Measurements from ENCODE around the gene COPZ2.
"Not testable (repeated sequence)": the region's sequence is repeated elsewhere in the genome, so short reads cannot be mapped to it uniquely, and the experiment has no call there.

Gene COPZ2

DNA sequence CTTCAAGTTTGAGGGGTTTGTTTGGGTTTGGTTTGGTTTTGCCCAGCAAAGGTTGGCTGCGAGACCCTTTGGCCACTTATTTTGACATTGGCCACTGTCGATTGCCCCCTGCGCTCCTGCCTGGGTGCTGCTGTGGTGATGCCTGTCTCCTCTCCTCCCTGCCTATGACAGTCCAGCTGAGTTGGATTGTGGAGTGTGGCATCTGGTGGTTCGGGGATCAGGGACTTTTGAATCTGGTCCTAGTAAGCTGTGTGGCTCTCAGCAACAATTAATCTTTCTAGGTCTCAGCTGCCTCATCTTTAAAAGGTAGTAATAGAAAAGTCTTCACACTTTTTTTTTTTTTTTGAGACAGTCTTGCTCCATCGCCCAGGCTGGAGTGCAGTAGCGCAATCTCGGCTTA is 39.6 kb downstream of the COPZ2 start:
- DNase-seq: no peak
- TF ChIP-seq GATA1 (IDR thresholded peaks at IDR 0.05; ENCODE audit: low read depth, low read length) (no peak), POLR2A (IDR thresholded peaks at IDR 0.05; ENCODE audit: low read length) (no peak)

DNA sequence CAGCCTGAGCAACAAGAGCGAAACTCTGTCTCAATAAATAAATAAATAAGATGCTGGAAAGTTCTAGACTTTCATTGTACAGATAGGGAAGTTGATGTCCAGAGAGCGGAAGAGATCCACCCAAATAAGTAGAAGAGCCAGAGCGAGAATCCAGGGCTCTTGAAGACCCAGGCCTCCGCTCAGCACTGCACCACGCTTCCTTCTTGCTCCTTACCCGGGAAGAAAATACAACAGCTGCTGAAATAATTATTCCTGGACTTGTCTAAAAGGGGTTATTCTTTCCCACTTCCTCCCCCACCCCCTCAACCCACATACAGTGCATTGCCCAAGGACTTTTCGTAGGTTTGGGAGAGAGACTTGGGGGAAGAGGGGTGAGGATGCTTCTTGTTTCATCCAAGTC is 40.0 kb downstream of the COPZ2 start:
- no peak for TF ChIP-seq POLR2A (IDR thresholded peaks at IDR 0.05; ENCODE audit: low read length)
- no peak for TF ChIP-seq GATA1 (IDR thresholded peaks at IDR 0.05; ENCODE audit: low read depth, low read length)
- no peak for DNase-seq

DNA sequence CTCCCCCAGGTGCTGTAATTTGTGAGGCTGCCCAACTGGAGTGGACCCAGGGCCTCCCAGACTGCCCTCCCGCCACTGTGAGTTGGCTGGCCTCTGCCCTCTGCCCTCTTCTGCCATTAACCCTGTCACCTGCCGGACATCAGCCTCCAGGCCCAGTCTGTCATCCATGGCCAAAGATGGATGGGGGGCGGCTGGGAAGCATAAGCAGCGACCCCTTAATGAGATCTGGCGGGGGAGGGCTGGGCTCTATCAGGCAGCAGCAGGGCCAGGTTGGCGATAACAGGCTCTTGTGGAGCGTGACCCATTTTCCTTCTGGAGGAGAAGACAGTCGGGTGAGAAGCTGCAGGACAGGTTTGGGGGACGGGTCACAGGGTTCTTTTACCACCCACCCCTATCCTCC is 41.4 kb downstream of the COPZ2 start:
- TF ChIP-seq POLR2A (IDR thresholded peaks at IDR 0.05; ENCODE audit: low read length): no peak
- TF ChIP-seq GATA1 (IDR thresholded peaks at IDR 0.05; ENCODE audit: low read depth, low read length): no peak
- DNase-seq: no peak

GRCh38 chr17:47995241-47995935 is 42.2 kb downstream of the COPZ2 start:
- DNase-seq: no peak
- no peak for TF ChIP-seq POLR2A (IDR thresholded peaks at IDR 0.05; ENCODE audit: low read length)
- TF ChIP-seq GATA1 (IDR thresholded peaks at IDR 0.05; ENCODE audit: low read depth, low read length): no peak

- no peak for DNase-seq
Observed at GRCh38 chr17:47994724-47995123, 42.9 kb downstream of the COPZ2 start.

DNA sequence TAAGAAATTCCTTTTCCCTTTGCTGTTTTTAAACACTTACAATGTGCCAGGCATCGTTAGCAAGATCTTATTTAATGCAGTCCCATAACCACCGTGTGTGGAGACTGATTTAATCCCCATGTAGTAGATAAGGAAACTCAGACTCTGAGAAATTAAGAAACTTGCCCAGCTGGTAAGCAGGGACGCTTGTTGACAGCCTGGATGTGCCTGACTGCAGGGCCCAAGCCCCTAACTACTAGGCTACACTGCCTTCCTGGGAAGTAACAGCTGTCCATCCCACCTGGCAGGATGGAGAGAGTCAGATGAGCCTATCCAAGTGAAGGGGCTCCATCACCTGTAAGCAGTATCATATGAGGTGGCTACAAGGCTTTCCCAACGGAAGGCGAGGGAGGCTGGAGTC is 43.6 kb downstream of the COPZ2 start:
- DNase-seq: no peak
- TF ChIP-seq GATA1 (IDR thresholded peaks at IDR 0.05; ENCODE audit: low read depth, low read length) (no peak), POLR2A (IDR thresholded peaks at IDR 0.05; ENCODE audit: low read length) (no peak)

More at GRCh38 chr17:47994724-47995123, 42.9 kb downstream of the COPZ2 start:
- TF ChIP-seq GATA1 (IDR thresholded peaks at IDR 0.05; ENCODE audit: low read depth, low read length): no peak
- no peak for TF ChIP-seq POLR2A (IDR thresholded peaks at IDR 0.05; ENCODE audit: low read length)

GRCh38 chr17:47993031-47993564 is 44.5 kb downstream of the COPZ2 start:
- TF ChIP-seq GATA1 (IDR thresholded peaks at IDR 0.05; ENCODE audit: low read depth, low read length): no peak
- TF ChIP-seq POLR2A (IDR thresholded peaks at IDR 0.05; ENCODE audit: low read length): no peak
- DNase-seq: no peak

DNA sequence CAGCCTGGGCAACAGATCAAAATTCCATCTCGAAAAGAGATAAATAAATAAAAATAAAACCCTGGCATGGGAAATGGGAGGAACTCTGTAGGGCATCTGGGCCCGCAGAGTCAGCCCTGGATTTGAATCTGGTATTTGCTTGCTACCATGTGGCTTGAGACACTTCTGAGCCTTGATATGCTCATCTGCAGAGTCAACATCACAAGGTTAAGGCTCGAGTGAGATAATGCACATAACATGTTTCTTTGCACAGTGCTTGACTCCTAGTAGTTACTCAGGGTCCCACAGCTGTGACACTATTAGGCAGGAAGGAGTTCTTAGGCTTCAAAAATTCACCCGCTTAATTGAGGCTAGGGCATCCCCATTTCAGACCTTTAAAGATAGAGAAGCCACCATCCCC is 45.4 kb downstream of the COPZ2 start:
- no peak for TF ChIP-seq POLR2A (IDR thresholded peaks at IDR 0.05; ENCODE audit: low read length)
- no peak for TF ChIP-seq GATA1 (IDR thresholded peaks at IDR 0.05; ENCODE audit: low read depth, low read length)

DNA sequence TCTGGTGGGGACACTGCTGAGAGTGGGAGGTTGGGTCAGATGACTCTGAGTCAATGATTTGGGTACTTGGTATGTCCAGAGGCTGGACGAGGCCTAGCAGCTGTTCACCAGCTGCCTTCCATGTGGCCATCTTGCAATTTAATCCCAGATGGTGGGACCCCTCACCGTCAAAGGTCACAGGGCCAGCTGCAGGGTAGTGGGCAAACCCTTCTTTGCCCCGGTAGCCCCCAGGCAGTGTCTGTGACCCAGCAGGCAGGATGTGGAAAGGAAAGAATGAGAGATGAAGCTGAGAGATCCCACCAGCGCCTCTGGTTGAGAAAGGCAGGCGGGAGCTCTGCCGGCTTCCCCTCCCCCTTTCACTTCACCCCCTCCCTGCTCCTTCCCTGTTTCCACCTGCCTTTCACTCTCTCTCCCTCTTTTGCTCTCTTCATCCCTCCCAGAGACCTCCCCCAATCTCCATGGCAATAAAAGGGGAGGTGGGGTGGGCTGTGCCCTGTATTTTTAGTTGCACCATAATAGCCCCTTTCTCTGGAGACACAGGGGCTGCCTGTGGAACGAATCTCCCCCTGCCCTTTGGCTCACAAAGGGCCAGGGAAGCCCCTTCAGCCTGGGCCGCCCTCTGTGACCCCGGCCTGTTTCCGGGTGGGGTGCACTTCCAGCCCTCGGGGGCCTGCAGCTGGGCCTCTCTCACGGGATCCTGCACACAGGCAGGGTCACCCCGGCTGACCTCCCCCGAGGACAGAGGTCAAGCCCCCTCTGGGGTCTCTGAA is 46.5 kb downstream of the COPZ2 start:
- TF ChIP-seq POLR2A (IDR thresholded peaks at IDR 0.05; ENCODE audit: low read length) (no peak), GATA1 (IDR thresholded peaks at IDR 0.05; ENCODE audit: low read depth, low read length) (no peak)
- no peak for DNase-seq

More for the DNA sequence above, 45.4 kb downstream of the COPZ2 start:
- DNase-seq: no peak

DNA sequence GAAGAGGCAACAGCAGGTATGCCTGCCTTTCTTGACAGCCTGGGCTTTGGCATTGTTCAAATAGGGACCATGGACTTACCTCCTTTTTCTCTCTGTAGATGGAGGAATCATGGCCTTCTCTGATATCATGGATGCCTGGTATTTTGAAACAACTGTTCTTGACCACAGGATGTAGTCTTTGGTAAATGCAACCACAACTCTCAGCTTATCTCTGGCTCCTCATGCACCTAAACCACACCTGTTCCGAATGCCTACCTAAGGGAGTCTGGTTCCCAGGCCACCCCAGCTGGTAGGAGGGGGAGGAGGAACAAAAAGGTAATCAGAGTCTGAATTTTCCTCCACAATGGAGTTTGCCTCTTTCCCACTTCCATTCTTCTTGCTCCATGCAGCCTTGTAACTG is 47.9 kb downstream of the COPZ2 start:
- TF ChIP-seq POLR2A (IDR thresholded peaks at IDR 0.05; ENCODE audit: low read length): no peak
- TF ChIP-seq GATA1 (IDR thresholded peaks at IDR 0.05; ENCODE audit: low read depth, low read length): no peak

DNA sequence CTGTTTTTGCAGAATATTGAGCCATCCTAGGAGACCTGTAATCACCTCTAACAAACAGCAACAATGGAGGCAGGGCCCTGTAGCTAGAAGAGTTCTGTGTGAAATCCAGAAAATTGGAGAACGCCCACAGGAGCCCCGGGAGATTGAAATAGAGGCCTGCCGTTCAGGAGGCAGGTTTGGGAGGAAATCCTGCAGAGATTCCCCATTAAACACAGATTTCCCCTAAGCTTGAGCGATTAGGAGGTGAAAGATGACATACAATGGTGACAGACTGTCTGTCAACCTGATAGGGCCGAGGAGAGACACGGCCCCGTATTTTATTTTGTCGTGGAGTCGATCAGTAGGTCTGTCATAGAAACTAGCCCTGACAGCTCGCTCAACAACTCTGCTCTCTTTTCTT is 48.4 kb downstream of the COPZ2 start:
- DNase-seq: no peak

More for the DNA sequence above, 47.9 kb downstream of the COPZ2 start:
- DNase-seq: no peak

DNA sequence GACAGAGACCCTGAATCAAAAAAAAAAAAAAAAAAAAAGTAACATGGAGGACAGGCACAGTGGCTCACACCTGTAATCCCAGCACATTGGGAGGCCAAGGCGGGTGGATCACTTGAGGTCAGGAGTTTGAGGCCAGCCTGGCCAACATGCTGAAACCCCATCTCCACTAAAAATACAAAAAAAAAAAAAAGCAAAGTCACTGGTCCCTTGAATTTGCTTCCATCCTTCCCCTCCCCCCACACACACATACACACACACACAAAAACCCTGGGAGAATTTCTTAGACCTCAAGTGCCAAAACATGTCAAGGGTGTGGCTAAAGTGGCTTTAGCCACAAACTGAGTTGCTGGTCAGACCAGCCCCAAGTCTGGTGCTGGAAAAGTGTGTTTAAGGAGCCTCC is 49.2 kb downstream of the COPZ2 start:
- not testable (repeated sequence) for DNase-seq

More for the DNA sequence above, 48.4 kb downstream of the COPZ2 start:
- TF ChIP-seq GATA1 (IDR thresholded peaks at IDR 0.05; ENCODE audit: low read depth, low read length): no peak
- no peak for TF ChIP-seq POLR2A (IDR thresholded peaks at IDR 0.05; ENCODE audit: low read length)

GRCh38 chr17:47987240-47987835 is 50.3 kb downstream of the COPZ2 start:
- no peak for DNase-seq
- TF ChIP-seq POLR2A (IDR thresholded peaks at IDR 0.05; ENCODE audit: low read length) (no peak), GATA1 (IDR thresholded peaks at IDR 0.05; ENCODE audit: low read depth, low read length) (no peak)

DNA sequence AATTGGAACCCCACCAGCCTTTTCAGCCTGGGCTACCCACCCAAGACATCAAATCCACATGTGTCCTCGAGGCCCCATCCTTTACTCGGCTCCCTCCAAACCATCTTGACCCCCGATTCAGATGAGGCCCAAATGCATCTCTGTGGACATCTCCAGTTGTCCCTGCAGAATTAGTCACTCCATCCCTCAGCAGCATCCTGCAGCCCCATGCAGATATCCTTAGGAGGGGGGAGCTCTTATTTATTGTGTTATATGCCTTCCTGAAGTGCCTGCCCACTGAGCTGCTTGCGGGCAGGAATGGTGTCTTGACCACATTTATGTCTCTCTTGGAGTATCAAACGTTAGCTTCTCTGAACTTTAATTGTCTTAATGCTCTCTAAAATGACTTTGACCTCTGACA is 51.1 kb downstream of the COPZ2 start:
- no peak for DNase-seq
- TF ChIP-seq POLR2A (IDR thresholded peaks at IDR 0.05; ENCODE audit: low read length) (no peak), GATA1 (IDR thresholded peaks at IDR 0.05; ENCODE audit: low read depth, low read length) (no peak)

Data from erythroblast (primary cell).